BJ (cell line): ENCODE data around the gene MZB1. TPM values are rescaled to one million over a fixed set of nuclear protein-coding genes. Genes with fewer than 3 reads are reported as not detected.

Experiments used
- CTCF ChIA-PET: fragments of 350-600 bp; formaldehyde crosslinking; extraction: SDS; loops from one replicate; lab custom pipeline; 2021; ENCODE audit warnings: antibody characterized with exemption, inconsistent platforms; lab: Yijun Ruan, JAX
- POLR2A ChIA-PET: fragments of 300-600 bp; sonication (Branson Sonifier 250); formaldehyde crosslinking; extraction: SDS; loops from one replicate; lab custom pipeline; 2021; ENCODE audit warnings: antibody characterized with exemption; lab: Charles Lee
- DNase-seq: peaks from one replicate; pipeline ENCODE4 v3.0.0-alpha.2; 2011; ENCODE audit warnings: low read depth
- H3K27me3 ChIP-seq: 2 replicates; pipeline ENCODE4 v1.6.0; 2011; ENCODE audit warnings: low read length; ENCODE audit not compliant: control insufficient read depth, insufficient read depth
- H3K36me3 ChIP-seq: 2 replicates; pipeline ENCODE4 v1.5.1; 2011; ENCODE audit warnings: low read length; ENCODE audit not compliant: control insufficient read depth, insufficient read depth
- H3K4me3 ChIP-seq: 2 replicates; pipeline ENCODE4 v1.5.1; 2011; ENCODE audit warnings: low read depth, mild to moderate bottlenecking, control low read depth, low read length
- polyA minus RNA-seq: library from RNA; depleted of rRNA, polyadenylated mRNA; stranded (reverse); fragments of >200 nt; gene quantifications from 2 replicates; pipeline ENCODE4 v1.2.3, GENCODE V29; 2011; rRNA and poly(A)+ RNA removed
- polyA plus RNA-seq: library from polyadenylated mRNA; depleted of rRNA; stranded (reverse); fragments of >200 nt; gene quantifications from 2 replicates; pipeline ENCODE4 v1.2.3, GENCODE V29; 2011; rRNA removed
- TF ChIP-seq, protein P1 (sequence below): IDR thresholded peaks from 2 replicates; pipeline ENCODE4 v1.5.1; 2011; ENCODE audit warnings: low read depth, mild to moderate bottlenecking, control low read depth, inconsistent platforms, low read length, moderate library complexity; ENCODE audit not compliant: insufficient read depth

The MZB1 gene, protein sequence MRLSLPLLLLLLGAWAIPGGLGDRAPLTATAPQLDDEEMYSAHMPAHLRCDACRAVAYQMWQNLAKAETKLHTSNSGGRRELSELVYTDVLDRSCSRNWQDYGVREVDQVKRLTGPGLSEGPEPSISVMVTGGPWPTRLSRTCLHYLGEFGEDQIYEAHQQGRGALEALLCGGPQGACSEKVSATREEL
- polyA plus RNA-seq (not detected in 2 replicates), polyA minus RNA-seq (0.10 and 0.33 TPM in 2 replicates)

DNA sequence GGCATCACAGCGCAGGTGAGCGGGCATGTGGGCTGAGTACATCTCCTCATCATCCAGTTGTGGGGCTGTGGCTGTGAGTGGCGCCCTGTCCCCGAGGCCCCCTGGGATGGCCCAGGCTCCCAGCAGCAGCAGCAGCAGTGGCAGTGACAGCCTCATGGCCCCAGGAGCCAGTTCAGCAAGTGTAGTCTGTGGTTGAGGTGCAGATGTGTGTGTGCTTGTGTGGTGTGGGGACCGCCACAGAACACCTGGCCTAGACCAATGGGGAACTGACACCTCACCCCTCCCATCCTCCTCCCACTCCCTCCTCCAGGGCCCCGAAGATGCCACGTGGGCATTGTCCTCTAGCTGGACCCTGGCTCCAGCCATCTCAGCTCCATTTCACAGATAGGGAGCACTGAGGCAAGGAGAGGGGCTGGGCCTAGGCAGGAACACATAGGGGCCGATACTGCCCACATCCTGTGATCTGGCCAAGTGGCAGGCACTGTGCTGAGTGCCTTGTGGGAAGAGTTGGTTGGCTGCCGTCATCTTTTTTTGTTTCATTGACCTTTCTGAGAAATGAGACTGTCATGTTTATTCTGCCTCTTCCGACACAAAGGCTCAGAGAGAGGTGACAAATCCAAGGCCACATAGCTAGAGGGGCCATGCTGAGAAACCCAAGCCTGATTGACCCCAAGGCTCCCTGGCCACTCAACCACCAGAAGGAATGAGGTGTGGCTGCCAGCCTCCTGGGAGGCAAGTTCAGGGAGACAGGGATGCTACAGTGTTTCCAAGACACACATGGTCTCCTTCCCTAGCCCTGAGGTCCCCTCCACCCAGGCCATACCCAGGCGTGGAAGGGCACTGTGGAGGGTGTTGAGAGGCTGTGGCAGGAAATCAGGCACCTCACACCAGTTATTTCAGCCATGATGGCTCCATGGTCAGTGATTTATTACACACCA, at the start of gene MZB1:
MZB1 (minus strand) TSS at position 213 of the 938 bp plus-strand sequence; CDS start at position 156, 57 bp downstream.
- ChIA-PET CTCF (interaction anchor here (1.3 kb wide), 1 partner anchor 13 kb away, joined by 3 read pairs; the partner anchor contains the start of gene SPATA24), POLR2A (no interaction called here)
- TF ChIP-seq, protein P1, sequence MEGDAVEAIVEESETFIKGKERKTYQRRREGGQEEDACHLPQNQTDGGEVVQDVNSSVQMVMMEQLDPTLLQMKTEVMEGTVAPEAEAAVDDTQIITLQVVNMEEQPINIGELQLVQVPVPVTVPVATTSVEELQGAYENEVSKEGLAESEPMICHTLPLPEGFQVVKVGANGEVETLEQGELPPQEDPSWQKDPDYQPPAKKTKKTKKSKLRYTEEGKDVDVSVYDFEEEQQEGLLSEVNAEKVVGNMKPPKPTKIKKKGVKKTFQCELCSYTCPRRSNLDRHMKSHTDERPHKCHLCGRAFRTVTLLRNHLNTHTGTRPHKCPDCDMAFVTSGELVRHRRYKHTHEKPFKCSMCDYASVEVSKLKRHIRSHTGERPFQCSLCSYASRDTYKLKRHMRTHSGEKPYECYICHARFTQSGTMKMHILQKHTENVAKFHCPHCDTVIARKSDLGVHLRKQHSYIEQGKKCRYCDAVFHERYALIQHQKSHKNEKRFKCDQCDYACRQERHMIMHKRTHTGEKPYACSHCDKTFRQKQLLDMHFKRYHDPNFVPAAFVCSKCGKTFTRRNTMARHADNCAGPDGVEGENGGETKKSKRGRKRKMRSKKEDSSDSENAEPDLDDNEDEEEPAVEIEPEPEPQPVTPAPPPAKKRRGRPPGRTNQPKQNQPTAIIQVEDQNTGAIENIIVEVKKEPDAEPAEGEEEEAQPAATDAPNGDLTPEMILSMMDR, result no peak
- DNase-seq, result no peak
- peaks cover 4% of the 10 kb centered on the region for H3K27me3 ChIP-seq
- H3K36me3 ChIP-seq, result no peaks in the 10 kb centered on the region
- no peak within 1 kb of the TSS for H3K4me3 ChIP-seq

DNA sequence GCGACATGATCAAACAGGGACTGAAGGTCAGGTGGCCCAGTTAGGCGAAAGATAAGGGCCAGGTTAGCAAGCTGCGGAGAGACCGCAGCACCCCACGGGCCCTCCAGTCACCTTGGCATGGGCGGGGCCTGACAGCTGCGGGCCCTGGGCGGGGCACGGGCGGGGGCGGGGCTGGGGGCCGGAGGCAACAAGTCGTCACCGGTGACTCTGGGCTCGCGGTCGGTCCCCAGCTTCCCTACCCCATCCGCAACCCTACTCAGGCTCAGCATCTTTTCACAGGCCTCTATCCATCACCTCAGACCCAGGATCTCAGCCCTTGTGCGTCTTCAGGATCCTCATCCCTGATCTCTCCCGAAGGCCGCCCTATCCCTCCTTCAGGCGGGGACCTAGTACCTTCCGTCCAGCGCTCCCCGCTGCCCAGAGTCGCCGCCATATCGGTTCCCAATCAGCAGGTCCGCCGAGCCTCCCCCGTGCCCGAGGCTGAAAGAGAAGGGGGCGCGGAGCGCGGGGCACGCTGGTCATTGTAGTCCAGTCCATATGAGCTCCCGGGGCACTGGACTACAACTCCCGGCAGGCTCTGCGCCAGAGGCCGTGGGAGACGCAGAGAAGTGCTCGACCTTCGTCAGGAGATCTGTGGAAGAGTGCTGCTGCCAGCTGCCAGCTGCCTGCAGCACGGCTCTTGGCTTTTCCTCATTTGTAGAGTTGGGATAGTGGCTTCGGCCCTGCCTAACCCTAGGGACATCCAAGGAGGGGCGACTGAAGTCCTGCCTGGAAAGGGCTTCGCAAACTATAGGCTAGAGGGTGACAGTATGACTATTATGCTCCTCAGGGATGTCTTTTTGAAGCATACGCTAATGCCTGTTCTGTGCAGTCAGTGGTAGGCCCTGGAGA, 49.5 kb upstream of the MZB1 start, which contains the start of gene DNAJC18:
DNAJC18 (minus strand) TSS at position 513 of the 891 bp plus-strand sequence; CDS start at position 433, 80 bp downstream.
- TF ChIP-seq, protein P1, result no peak
- CTCF ChIA-PET, result interaction anchor here (0.5 to 2.3 kb wide), 4 partner anchors 16 to 123 kb away, joined by 4 to 12 read pairs (median 7); no protein-coding TSS in a partner anchor

DNA sequence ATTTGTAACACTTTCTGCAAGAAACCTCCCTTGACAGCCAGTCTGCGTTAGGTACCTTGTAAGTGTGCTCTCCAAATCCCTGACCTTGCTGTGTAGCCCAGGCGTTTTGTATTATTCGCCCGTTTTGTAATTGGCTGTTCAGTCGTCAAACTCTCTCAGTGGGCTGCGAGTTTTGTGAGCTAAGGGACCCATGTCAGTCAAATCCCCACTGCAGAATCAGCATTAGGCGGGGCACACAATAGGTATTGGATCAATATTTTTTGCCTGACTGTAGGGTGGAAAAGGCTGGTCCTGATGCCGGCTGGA, 48.9 kb upstream of the MZB1 start:
- CTCF ChIA-PET, result interaction anchor here (0.5 to 2.3 kb wide), 4 partner anchors 15 to 124 kb away, joined by 4 to 12 read pairs (median 7); no protein-coding TSS in a partner anchor
- no peak for DNase-seq
- no peaks in the 10 kb centered on the region for H3K27me3 ChIP-seq

More for the DNA sequence above, 49.5 kb upstream of the MZB1 start, which contains the start of gene DNAJC18:
- no peaks in the 10 kb centered on the region for H3K27me3 ChIP-seq
- H3K4me3 ChIP-seq, result peak within 1 kb of the TSS; percentile 69
- POLR2A ChIA-PET, result interaction anchor here (0.6 kb wide), 1 partner anchor 61 kb away, joined by 11 read pairs; no protein-coding TSS in a partner anchor
- DNase-seq, result no peak
- H3K36me3 ChIP-seq, result no peaks in the 10 kb centered on the region

DNA sequence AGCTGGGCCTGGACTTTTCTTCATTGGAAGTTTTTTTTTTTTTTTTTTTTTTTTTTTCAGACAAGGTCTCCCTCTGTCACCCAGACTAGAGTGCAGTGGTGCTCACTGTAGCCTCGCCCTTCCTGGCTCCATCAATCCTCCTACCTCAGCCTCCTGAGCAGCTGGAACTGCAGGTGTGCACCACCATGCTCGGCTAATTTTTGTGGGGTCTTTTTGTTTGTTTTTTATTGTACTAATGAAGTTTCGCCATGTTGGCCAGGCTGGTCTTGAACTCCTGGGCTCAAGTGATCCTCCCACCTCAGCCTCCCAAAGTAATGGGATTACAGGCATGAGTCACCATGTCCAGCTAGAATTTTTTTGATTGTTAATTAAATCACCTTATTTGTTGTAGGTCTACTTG, 46.0 kb upstream of the MZB1 start:
- ChIA-PET POLR2A (no interaction called here), CTCF (interaction anchor here (0.8 to 1.5 kb wide), 3 partner anchors 10 to 15 kb away, joined by 3 to 8 read pairs (median 8); no protein-coding TSS in a partner anchor)
- no peaks in the 10 kb centered on the region for H3K36me3 ChIP-seq
- no peak for DNase-seq
- no peak overlapping the region for H3K4me3 ChIP-seq
- H3K27me3 ChIP-seq, result no peaks in the 10 kb centered on the region
- TF ChIP-seq, protein P1, result no peak

More for the DNA sequence above, 48.9 kb upstream of the MZB1 start:
- H3K36me3 ChIP-seq, result no peaks in the 10 kb centered on the region
- H3K4me3 ChIP-seq, result peak overlapping the region; percentile 69
- TF ChIP-seq, protein P1, result no peak
- POLR2A ChIA-PET, result no interaction called here
